Fibroblast of skin of right quadriceps (primary cell): ENCODE measurements around the gene TNS3.
A peak's percentile ranks its signal among the peaks of the same experiment; 100 is the strongest.

ENCODE experiments used
- DNase-seq: peaks from one replicate; pipeline ENCODE4 v3.0.0-alpha.2; 2013

Gene TNS3

DNA sequence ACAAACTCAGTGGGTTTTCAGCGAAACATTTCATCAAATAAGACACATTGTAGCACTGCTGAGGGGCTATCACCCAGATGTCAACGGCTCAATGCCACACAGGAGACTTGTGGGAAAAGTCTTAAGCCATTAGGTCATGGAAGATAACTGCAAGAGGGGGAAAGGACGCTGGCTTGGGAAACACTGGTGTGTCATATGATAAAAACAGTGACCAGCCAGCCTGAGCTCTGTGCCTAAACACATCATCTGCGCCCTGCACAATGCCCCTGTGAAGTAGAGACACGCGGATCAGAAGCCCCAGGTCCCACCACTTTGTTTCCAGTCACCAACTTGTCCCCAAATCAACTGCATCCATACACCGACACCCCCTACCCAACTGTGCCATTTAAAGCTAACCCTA is 116.7 kb downstream of the TNS3 start:
- DNase-seq, result no peak

- no peak for DNase-seq
These were observed 117.6 kb downstream of the TNS3 start for GRCh38 chr7:47464266-47464665.

DNA sequence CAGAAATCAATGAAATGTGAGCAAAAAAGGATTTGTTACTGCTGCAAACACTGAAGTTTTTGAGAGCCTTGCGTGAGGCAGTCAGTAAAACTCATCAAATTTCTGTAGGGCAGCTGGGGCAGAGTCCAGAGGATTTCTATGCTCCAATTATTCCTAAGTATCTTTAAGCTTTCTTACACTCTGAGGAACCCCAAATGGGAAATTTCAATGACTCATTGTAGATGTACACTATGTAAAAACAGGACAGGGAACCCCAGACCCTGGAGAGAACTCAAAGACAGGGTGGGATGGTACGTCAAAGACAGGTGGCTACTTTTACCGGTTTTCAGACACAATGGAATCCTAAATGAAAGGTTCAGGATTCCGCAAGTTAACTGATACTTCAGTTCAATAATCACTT is 120.2 kb downstream of the TNS3 start:
- no peak for DNase-seq

- DNase-seq, result peak; percentile 82
These were observed 120.8 kb downstream of the TNS3 start for GRCh38 chr7:47461161-47461560.

GRCh38 chr7:47460251-47460989 is 121.5 kb downstream of the TNS3 start:
- no peak for DNase-seq

GRCh38 chr7:47458486-47458885 is 123.4 kb downstream of the TNS3 start:
- no peak for DNase-seq

DNA sequence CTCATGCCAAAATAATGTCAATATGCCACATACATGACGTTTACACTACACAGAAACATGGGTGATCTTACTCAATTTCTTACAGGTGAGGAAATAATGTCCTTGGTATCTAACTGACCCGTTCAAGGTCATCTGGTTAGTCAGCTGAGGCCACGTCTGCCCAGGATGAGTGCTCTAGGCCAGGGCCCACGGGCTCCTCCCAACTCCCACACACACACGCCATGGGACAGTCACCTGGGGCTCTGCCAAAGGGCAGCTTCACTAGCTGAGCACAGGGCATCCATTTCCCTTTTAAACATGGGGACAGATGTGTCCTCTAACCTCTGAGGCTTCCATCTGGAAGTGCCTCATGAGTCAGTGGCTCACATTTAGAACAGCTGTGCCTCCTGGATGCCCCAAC is 123.9 kb downstream of the TNS3 start:
- DNase-seq, result peak; percentile 76

GRCh38 chr7:47456210-47456955 is 125.5 kb downstream of the TNS3 start:
- DNase-seq, result no peak

DNA sequence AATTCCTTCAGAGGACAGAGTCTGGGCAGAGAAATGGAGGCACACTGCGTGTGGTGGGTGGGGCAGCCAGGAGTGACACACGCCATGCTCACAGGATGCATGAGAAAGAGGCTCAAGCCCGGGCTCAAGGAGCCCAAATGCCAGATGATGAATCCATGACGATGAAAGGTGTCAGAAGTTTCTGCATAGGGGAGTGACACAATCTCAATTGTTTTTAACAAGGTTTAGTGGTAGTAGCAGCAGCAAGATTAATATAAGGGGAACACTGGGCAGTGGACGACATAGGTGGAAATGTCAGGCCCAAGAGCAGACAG is 126.1 kb downstream of the TNS3 start:
- DNase-seq, result no peak

DNA sequence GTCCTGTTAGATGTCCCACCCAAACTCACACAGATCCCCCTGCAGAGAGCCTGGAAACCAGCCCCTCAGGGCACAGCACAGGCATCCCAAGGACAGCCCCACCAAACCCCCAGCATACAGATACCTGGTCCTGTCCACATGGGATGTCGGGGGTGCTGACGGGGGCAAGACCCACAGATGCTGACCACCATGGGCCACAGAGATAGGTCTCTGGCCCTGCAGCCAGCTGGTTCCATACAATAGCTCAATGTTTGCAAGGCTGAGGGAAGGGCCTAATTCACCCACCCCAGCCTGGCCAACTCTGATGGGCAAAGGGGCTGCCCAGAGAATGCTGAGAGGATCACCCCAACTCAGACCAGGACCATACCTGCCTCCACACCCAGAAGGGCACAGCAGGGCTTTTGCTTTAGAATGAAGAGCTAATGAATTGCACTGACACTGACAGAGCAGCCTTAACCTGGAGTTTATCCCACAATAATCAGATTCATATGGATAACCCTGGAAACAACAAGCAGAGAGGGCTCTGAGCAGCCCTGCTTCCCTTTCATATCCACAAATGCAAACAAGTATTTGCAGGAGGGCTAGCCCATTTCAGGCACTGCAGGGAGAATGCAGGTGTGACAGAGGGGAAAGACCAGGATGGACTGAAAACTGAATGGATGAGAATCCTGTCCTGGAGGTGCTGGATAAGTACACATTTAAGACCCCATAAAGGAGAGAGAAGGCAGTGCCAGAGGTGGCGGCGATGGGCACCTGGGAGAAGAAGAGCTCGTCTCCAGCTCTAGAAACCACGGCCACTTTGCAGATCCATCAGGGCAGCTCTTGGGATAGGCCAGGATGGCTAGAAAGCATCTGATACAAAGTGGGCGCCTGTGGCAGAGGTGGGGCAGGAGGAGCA is 126.7 kb downstream of the TNS3 start:
- no peak for DNase-seq

DNA sequence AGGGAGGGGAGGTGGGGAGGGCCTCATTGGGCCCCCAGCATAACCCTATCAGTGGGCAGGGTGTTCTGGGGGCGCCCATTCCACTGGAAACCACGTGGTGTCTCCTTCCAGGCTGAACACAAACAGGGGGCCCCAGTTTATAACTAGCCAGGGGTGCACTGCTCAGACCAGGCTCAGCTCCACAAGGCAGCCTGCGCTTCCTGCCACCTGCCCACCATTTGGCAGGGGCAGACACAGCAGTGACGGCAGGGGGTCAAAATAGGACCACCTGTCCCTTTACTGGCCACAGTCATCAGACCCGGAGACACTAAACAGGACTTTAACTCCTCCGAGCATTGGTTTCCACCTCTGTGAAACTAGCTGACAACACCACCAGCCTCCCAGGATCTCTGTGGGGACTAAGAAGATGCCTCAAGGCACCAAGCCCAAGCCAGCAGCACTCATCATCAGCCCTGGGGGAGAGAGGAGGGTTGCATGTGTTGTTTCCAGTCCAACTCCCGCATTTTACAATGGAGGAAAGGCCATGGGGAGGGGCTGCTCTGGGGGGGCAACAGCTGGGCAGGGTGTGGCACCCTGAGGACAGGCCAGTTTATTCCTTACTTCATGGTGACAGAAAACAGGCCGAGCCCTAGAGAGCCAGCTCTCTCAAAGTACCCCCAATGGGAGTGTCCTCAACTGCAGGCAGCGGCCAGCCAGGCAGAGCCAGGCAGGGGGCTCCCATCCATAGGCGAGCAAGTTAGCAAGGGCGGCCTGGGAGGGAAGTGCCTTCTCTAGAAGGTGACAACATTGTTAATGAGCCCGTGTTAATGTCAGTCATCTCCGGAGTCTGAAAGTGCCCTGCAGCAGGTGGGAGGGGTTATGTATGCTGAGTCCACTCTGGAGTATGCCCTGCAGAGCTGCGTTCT is 127.6 kb downstream of the TNS3 start:
- DNase-seq, result no peak

- peak; percentile 66 for DNase-seq
These were observed 128.5 kb downstream of the TNS3 start for GRCh38 chr7:47453093-47454061.

- no peak for DNase-seq
These were observed 129.2 kb downstream of the TNS3 start for GRCh38 chr7:47452715-47453092.

DNA sequence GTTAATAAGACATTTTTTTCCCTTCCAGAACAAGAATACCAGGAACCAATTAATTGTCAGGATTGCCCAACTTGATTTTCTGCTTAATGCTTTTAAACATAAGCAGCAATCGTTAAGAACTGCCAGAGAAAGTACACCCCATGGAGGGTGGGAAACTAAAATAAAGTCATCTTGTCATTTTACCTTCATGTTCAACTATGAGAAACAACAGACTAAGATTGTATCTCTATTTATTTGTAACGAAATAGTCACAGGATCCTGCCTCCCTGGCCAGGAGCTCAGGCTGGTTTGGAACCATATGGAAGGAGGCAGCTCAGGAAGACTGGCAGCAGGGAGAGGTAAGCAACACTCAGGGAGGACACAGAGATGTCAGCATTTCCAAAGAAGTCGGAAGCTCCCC is 129.6 kb downstream of the TNS3 start:
- no peak for DNase-seq

DNA sequence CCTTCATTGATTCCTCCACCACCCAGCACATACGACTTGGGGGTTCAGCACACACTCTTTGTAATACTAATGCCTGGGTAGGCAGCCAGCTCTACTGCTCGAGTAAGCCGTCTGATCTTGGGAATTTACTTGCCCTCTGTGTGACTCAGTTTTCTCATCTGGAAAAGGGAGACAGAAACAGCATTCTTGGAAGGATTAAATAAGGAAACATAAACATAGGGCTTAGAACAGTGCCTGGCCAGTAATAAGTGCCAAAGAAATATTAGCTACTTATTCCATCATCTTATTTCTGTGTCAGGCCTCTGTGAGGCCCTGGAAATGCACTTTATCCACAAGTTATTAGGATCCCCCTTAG is 130.1 kb downstream of the TNS3 start:
- DNase-seq, result peak; percentile 46

DNA sequence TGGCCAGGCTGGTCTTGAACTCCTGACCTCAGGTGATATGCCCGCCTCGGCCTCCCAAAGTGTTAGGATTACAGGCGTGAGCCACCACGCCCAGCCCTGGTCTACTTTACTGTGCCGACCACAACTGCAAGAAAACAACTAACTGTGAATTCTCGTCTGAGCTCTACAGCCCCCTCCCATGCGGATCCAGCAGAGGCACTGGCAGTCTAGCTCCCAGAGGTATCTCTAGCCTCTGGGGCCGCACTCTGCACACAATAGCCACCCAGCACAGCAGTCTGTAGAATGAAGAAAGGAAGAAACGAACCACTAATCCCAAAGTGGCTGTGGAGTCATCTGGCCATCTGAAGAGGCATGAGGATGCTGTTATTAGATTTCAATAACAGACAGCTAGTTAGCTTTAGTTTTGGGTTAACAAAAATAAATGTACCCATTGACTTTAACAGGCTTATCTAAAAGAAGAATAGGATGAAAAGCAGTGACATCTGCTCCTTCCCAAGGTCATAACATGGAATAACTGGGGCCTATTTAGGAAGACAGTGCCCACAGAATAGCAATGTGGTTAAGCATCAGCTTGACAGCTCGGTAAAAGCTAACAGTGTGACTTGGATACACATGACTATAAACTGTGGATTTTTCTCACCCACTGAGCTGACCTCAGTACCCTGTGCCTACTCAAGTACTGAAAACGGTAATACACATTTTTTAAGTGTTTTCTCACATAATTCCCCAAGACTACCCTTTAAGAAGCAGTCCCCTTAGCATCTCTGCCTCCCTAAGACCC is 131.9 kb downstream of the TNS3 start:
- peak; percentile 54 for DNase-seq

GRCh38 chr7:47448971-47449370 is 132.9 kb downstream of the TNS3 start:
- no peak for DNase-seq

GRCh38 chr7:47447621-47448349 is 134.1 kb downstream of the TNS3 start:
- no peak for DNase-seq

- no peak for DNase-seq
These were observed 134.9 kb downstream of the TNS3 start for GRCh38 chr7:47446871-47447466.
